Fibroblast of lung (primary cell): Measurements from ENCODE around the gene AQP12B.

Source experiments
- CTCF ChIP-seq, 2 donors: IDR thresholded peaks in 1 of 2; conservative IDR thresholded peaks in 1 of 2; 1 replicate in 1 of 2; 2 replicates in 1 of 2; pipeline ENCODE4 v1.5.1; 2011 to 2012; ENCODE audit warnings: low read length in 2 of 2, control low read depth in 1 of 2, inconsistent platforms in 1 of 2, low read depth in 1 of 2, mild to moderate bottlenecking in 1 of 2
- EZH2 ChIP-seq: IDR thresholded peaks from 2 replicates; pipeline ENCODE4 v1.5.1; 2012; ENCODE audit warnings: low read length, control low read depth, mild to moderate bottlenecking; ENCODE audit errors: missing control alignments

- TF ChIP-seq CTCF (conservative IDR thresholded peaks at IDR 0.05 in 1 of 2, IDR thresholded peaks at IDR 0.05 in 1 of 2; ENCODE audit: low read depth in 1 of 2, low read length in 2 of 2) = no peak
- TF ChIP-seq EZH2 = no peak
Observed at GRCh38 chr2:240646900-240647502, 35.7 kb downstream of the AQP12B start.
